Heart left ventricle (tissue), 16 donors: ENCODE results near the gene ADAMTSL2. TPM values are rescaled to one million over a fixed set of nuclear protein-coding genes. Genes with fewer than 3 reads are reported as not detected.

Experiments used
- ATAC-seq, 4 donors: fragments of 200-7000 bp; cut with Tn5 transposase; one replicate each; pipeline ENCODE4 v1.9.1; 2020 to 2022; ENCODE audit warnings: moderate library complexity in 4 of 4, mild to moderate bottlenecking in 3 of 4, moderate number of reproducible peaks in 1 of 4
- DNase-seq, 5 donors: peaks; one replicate each; pipeline ENCODE4 v3.0.0-alpha.2; 2020
- H3K27ac ChIP-seq, 12 donors: fragments of 200-600 bp; sonication (generic) in 4 of 12; one replicate each; pipeline versions ENCODE4 v1.5.0 to v1.8.0; 2016 to 2022; ENCODE audit warnings: mild to moderate bottlenecking in 2 of 12
- H3K27me3 ChIP-seq, 9 donors: fragments of 200-600 bp; sonication (generic) in 2 of 9; one replicate each; pipeline versions ENCODE4 v1.5.1 to v1.8.0; 2016 to 2022; ENCODE audit warnings: mild to moderate bottlenecking in 3 of 9
- H3K36me3 ChIP-seq, 9 donors: fragments of 200-600 bp; sonication (generic) in 2 of 9; one replicate each; pipeline versions ENCODE4 v1.5.0 to v1.8.0; 2018 to 2022; ENCODE audit warnings: mild to moderate bottlenecking in 2 of 9
- H3K4me1 ChIP-seq, 12 donors: fragments of 200-600 bp; sonication (generic) in 4 of 12; one replicate each; pipeline versions ENCODE4 v1.5.0 to v1.8.0; 2016 to 2022; ENCODE audit warnings: mild to moderate bottlenecking in 3 of 12
- H3K4me3 ChIP-seq, 12 donors: fragments of 200-600 bp; sonication (generic) in 4 of 12; one replicate each; pipeline versions ENCODE4 v1.5.0 to v1.8.0; 2017 to 2022; ENCODE audit warnings: mild to moderate bottlenecking in 9 of 12, moderate library complexity in 4 of 12
- H3K9me3 ChIP-seq, 12 donors: fragments of 200-600 bp; sonication (generic) in 4 of 12; one replicate each; pipeline versions ENCODE4 v1.5.0 to v1.8.0; 2016 to 2022; ENCODE audit warnings: mild to moderate bottlenecking in 1 of 12
- POLR2A ChIP-seq, 2 donors: fragments of 450-650 bp; IDR thresholded peaks; one replicate each; pipeline ENCODE4 v1.6.1; 2017; ENCODE audit warnings: antibody characterized with exemption in 2 of 2, mild to moderate bottlenecking in 2 of 2, moderate library complexity in 2 of 2
- WGBS, 4 donors: extraction: QIAGEN DNeasy Blood & Tissue Kit in 2 of 4; methylation state at CpG; one replicate each; pipeline versions ENCODE4 v1.1.5 to v1.1.7; 2013 to 2018; 5-methylcytosine and 5-hydroxymethylcytosine counted together
- intact Hi-C, 10 donors: fragments of 100-400 bp; cut with DNase I; formaldehyde crosslinking; loops; one replicate each; pipeline versions ENCODE4 v1.11.1 to v1.14.2; 2022
- polyA plus RNA-seq, 2 donors: library from polyadenylated mRNA; stranded (reverse); fragments of 200-250 nt; gene quantifications; one replicate each; pipeline ENCODE4 v1.2.3, GENCODE V29; 2013
- total RNA-seq, 9 donors: library from RNA; depleted of rRNA in 2 of 9; stranded (reverse); fragments of >200 nt in 2 of 9; fragmentation: NEBNext Ultra II Directional in 3 of 9; extraction: Animal tissue kit (Norgen Biotek cat#: 25700) in 3 of 9; gene quantifications; one replicate each; pipeline versions ENCODE4 v1.1.0 to v1.2.4, GENCODE V29; 2016 to 2023
- TF ChIP-seq, protein P1 (sequence below), 12 donors: fragments of 200-600 bp; sonication (generic) in 4 of 12; IDR thresholded peaks; one replicate each; pipeline versions ENCODE4 v1.5.0 to v1.8.0; 2018 to 2022; ENCODE audit warnings: antibody characterized with exemption in 12 of 12, mild to moderate bottlenecking in 5 of 12
- donor health status: ischemic (EF 13 %, LVEDD 7.1; RV severe dilation, severe dysfunction).
- donor health status: healthy with polysubstance abuse.
- donor health status: DM: no; HTN: yes; CAD: no.
- donor health status: DM: no; HTN: no; CAD: no.
- donor health status: ischemic (EF 25% LVEDD 6.9; RV normal size, moderate dysfunction).
- donor health status: ischemic (EF 25% LVEDD 5.7; RV mildly dilated, moderate dysfunction).
- donor health status: healthy.
- donor health status: DM: yes; HTN: yes; CAD: no.
- donor health status: ischemic (EF 35%, LVEDD 5.7; RV mildly dilated, moderate dysfunction).
- donor health status: nonischemic (EF 11% LVEDD 7.7; RV severe dilation, severe dysfunction).
- donor health status: DM: yes; HTN: yes; CAD: no.
- donor health status: PGD.
- donor health status: ischemic (EF 29% LVEDD 5.4; RV normal size, mild dysfunction).
- donor health status: nonischemic (EF 23%, LVEDD 6.1; RV moderate dilation, normal function).

The ADAMTSL2 gene
- total and polyA plus RNA-seq, 11 donors = 2.3 to 5.1 (median 3.7) TPM

GRCh38 chr9:133521122-133522072 lies 13.1 kb upstream of the ADAMTSL2 start:
- DNase-seq (peak in 2 of 5 donors; percentile 7 to 21), ATAC-seq (no peak)
- Histone ChIP-seq H3K27ac (no peak overlapping the region), H3K36me3 (no peaks in the 10 kb centered on the region), H3K4me3 (no peak overlapping the region), H3K4me1 (peaks cover 0 to 10% (median 2%) of the 10 kb centered on the region in 12 donors), H3K9me3 (no peaks in the 10 kb centered on the region), H3K27me3 (no peaks in the 10 kb centered on the region)
- intact Hi-C loops = no loop called here
- WGBS, 4 donors = 89 to 93% (median 92%) methylated on average over 21 of the region's 21 CpGs
- TF ChIP-seq, protein P1, sequence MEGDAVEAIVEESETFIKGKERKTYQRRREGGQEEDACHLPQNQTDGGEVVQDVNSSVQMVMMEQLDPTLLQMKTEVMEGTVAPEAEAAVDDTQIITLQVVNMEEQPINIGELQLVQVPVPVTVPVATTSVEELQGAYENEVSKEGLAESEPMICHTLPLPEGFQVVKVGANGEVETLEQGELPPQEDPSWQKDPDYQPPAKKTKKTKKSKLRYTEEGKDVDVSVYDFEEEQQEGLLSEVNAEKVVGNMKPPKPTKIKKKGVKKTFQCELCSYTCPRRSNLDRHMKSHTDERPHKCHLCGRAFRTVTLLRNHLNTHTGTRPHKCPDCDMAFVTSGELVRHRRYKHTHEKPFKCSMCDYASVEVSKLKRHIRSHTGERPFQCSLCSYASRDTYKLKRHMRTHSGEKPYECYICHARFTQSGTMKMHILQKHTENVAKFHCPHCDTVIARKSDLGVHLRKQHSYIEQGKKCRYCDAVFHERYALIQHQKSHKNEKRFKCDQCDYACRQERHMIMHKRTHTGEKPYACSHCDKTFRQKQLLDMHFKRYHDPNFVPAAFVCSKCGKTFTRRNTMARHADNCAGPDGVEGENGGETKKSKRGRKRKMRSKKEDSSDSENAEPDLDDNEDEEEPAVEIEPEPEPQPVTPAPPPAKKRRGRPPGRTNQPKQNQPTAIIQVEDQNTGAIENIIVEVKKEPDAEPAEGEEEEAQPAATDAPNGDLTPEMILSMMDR (IDR thresholded peaks at IDR 0.05) = no peak
- no peak for TF ChIP-seq POLR2A (IDR thresholded peaks at IDR 0.05)

- peak in 2 of 5 donors; percentile 21 to 40 for DNase-seq
- H3K27ac ChIP-seq = no peak overlapping the region
- H3K9me3 ChIP-seq = no peaks in the 10 kb centered on the region
- 87 to 95% (median 90%) methylated on average over 10 to 14 of the region's 14 CpGs for WGBS, 4 donors
- intact Hi-C loops = no loop called here
- H3K36me3 ChIP-seq = no peaks in the 10 kb centered on the region
- H3K4me3 ChIP-seq = no peak overlapping the region
- TF ChIP-seq, protein P1 (IDR thresholded peaks at IDR 0.05) = no peak
- TF ChIP-seq POLR2A (IDR thresholded peaks at IDR 0.05) = no peak
- peaks cover 0 to 19% (median 10%) of the 10 kb centered on the region in 12 donors for H3K4me1 ChIP-seq
- no peaks in the 10 kb centered on the region for H3K27me3 ChIP-seq
- ATAC-seq = no peak
Measured at GRCh38 chr9:133522073-133522910, 12.2 kb upstream of the ADAMTSL2 start.

DNA sequence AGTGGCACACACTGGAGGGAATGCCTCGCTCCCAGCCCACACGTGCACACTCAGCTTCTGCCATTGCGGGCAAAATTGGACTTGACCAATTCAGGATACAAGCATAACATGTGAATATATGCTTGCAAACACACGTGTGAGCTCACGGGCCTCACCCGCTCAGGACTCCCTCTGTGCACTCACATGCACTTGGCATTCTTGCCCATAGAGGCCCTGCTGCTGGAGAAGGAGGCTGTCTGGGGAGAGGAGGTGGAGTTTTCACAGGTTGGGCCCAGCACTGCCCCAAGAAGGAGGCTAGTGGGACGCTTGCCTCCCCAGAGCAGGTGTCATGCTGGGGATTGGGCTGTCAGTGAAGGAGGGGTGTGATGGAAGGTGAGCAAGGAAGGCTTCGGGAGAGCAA lies 11.4 kb upstream of the ADAMTSL2 start:
- Histone ChIP-seq H3K4me1 (peaks cover 3 to 27% (median 18%) of the 10 kb centered on the region in 12 donors), H3K9me3 (no peaks in the 10 kb centered on the region), H3K27ac (no peak overlapping the region), H3K36me3 (no peaks in the 10 kb centered on the region), H3K27me3 (peaks cover 0 to 2% (median 0%) of the 10 kb centered on the region in 9 donors), H3K4me3 (no peak overlapping the region)
- DNase-seq (peak in 2 of 5 donors; percentile 13 to 35), ATAC-seq (no peak)
- no peak for TF ChIP-seq POLR2A (IDR thresholded peaks at IDR 0.05)
- TF ChIP-seq, protein P1 (IDR thresholded peaks at IDR 0.05) = no peak
- intact Hi-C loops = no loop called here
- WGBS, 4 donors = 89 to 93% (median 90%) methylated on average over 8 of the region's 8 CpGs

DNA sequence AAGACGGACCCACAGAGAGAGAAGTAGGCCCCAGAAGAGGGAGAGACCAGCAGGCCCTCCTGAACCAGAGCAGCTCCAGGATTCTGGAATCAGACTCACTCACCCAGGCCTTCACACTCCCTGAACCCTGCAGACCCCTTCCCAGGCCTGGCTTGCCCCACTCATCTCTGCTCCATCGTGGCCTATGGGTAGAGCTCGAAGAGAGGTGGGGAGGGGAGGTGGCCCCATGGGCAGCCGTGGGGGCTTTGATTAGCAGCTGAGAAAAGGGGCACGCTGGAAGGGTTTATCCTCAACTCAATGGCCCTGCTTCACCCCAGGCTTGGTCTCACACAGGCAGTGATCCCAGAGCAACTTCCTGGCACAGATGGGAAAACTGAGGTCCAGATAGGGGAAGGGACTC lies 10.4 kb upstream of the ADAMTSL2 start:
- H3K4me1 ChIP-seq = peaks cover 3 to 37% (median 26%) of the 10 kb centered on the region in 12 donors
- 81 to 87% (median 84%) methylated on average over 5 of the region's 5 CpGs for WGBS, 4 donors
- no peak for TF ChIP-seq POLR2A (IDR thresholded peaks at IDR 0.05)
- TF ChIP-seq, protein P1 (IDR thresholded peaks at IDR 0.05) = no peak
- no peak overlapping the region for H3K27ac ChIP-seq
- H3K36me3 ChIP-seq = no peaks in the 10 kb centered on the region
- no peaks in the 10 kb centered on the region for H3K9me3 ChIP-seq
- ATAC-seq (no peak), DNase-seq (peak in 1 of 5 donors; percentile 52)
- H3K27me3 ChIP-seq = peaks cover 0 to 11% (median 0%) of the 10 kb centered on the region in 9 donors
- intact Hi-C loops = no loop called here
- no peak overlapping the region for H3K4me3 ChIP-seq
